Measurements from ENCODE around the gene KLHL41.

DNA sequence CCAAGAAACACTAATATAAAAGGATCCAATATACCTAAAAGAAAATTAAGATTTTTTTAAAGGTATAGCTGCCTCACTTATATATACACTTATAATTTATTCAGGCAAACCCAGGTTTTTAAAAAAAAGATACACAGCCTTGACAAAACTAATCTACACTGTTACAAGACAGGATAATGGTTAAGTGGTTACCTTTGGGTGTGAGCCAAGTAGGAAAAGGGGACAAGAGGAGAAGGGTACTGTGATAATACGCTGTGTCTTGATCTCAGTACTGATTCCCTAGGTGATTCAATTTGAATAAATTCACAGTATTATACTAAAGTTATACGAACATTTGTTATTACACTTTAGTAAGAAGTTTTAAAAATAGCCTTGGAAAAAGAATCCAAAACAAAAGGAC is 30.6 kb downstream of the KLHL41 start:
- TF ChIP-seq POLR2A (IDR thresholded peaks at IDR 0.05; ENCODE audit: low read depth, low read length): no peak
- TF ChIP-seq, protein P1, sequence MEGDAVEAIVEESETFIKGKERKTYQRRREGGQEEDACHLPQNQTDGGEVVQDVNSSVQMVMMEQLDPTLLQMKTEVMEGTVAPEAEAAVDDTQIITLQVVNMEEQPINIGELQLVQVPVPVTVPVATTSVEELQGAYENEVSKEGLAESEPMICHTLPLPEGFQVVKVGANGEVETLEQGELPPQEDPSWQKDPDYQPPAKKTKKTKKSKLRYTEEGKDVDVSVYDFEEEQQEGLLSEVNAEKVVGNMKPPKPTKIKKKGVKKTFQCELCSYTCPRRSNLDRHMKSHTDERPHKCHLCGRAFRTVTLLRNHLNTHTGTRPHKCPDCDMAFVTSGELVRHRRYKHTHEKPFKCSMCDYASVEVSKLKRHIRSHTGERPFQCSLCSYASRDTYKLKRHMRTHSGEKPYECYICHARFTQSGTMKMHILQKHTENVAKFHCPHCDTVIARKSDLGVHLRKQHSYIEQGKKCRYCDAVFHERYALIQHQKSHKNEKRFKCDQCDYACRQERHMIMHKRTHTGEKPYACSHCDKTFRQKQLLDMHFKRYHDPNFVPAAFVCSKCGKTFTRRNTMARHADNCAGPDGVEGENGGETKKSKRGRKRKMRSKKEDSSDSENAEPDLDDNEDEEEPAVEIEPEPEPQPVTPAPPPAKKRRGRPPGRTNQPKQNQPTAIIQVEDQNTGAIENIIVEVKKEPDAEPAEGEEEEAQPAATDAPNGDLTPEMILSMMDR (IDR thresholded peaks at IDR 0.05 in 2 of 3, conservative IDR thresholded peaks at IDR 0.05 in 1 of 3; ENCODE audit: control insufficient read depth in 2 of 3, extremely low read depth in 1 of 3, insufficient read depth in 1 of 3, low read depth in 3 of 3, low read length in 3 of 3): no peak
- TF ChIP-seq, protein P2, sequence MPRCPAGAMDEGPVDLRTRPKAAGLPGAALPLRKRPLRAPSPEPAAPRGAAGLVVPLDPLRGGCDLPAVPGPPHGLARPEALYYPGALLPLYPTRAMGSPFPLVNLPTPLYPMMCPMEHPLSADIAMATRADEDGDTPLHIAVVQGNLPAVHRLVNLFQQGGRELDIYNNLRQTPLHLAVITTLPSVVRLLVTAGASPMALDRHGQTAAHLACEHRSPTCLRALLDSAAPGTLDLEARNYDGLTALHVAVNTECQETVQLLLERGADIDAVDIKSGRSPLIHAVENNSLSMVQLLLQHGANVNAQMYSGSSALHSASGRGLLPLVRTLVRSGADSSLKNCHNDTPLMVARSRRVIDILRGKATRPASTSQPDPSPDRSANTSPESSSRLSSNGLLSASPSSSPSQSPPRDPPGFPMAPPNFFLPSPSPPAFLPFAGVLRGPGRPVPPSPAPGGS (IDR thresholded peaks at IDR 0.05; ENCODE audit: borderline replicate concordance, insufficient read depth, low read depth, low read length, poor library complexity, severe bottlenecking): no peak
- TF ChIP-seq, protein P3, sequence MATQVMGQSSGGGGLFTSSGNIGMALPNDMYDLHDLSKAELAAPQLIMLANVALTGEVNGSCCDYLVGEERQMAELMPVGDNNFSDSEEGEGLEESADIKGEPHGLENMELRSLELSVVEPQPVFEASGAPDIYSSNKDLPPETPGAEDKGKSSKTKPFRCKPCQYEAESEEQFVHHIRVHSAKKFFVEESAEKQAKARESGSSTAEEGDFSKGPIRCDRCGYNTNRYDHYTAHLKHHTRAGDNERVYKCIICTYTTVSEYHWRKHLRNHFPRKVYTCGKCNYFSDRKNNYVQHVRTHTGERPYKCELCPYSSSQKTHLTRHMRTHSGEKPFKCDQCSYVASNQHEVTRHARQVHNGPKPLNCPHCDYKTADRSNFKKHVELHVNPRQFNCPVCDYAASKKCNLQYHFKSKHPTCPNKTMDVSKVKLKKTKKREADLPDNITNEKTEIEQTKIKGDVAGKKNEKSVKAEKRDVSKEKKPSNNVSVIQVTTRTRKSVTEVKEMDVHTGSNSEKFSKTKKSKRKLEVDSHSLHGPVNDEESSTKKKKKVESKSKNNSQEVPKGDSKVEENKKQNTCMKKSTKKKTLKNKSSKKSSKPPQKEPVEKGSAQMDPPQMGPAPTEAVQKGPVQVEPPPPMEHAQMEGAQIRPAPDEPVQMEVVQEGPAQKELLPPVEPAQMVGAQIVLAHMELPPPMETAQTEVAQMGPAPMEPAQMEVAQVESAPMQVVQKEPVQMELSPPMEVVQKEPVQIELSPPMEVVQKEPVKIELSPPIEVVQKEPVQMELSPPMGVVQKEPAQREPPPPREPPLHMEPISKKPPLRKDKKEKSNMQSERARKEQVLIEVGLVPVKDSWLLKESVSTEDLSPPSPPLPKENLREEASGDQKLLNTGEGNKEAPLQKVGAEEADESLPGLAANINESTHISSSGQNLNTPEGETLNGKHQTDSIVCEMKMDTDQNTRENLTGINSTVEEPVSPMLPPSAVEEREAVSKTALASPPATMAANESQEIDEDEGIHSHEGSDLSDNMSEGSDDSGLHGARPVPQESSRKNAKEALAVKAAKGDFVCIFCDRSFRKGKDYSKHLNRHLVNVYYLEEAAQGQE (IDR thresholded peaks at IDR 0.05; ENCODE audit: low read depth, low read length): no peak
- TF ChIP-seq RAD51 (IDR thresholded peaks at IDR 0.05): no peak
- no peak for TF ChIP-seq EZH2 (IDR thresholded peaks at IDR 0.05; ENCODE audit: borderline replicate concordance, control insufficient read depth, low read depth, low read length)
- TF ChIP-seq EP300 (IDR thresholded peaks at IDR 0.05; ENCODE audit: borderline replicate concordance in 1 of 2, control insufficient read depth in 1 of 2, low read depth in 2 of 2, low read length in 2 of 2): no peak
- no peak for TF ChIP-seq HCFC1 (IDR thresholded peaks at IDR 0.05; ENCODE audit: low read length)
- no peak for TF ChIP-seq RB1 (IDR thresholded peaks at IDR 0.05; ENCODE audit: borderline replicate concordance)
- TF ChIP-seq CEBPB (IDR thresholded peaks at IDR 0.05; ENCODE audit: borderline replicate concordance in 1 of 2, low read depth in 2 of 2, low read length in 2 of 2): no peak
- no peak for TF ChIP-seq RCOR1 (conservative IDR thresholded peaks at IDR 0.05; ENCODE audit: low read depth, low read length)
- TF ChIP-seq POLR2AphosphoS5 (IDR thresholded peaks at IDR 0.05; ENCODE audit: low read length): no peak
- TF ChIP-seq SUZ12 (IDR thresholded peaks at IDR 0.05; ENCODE audit: unreplicated experiment): no peak
- TF ChIP-seq, protein P4, sequence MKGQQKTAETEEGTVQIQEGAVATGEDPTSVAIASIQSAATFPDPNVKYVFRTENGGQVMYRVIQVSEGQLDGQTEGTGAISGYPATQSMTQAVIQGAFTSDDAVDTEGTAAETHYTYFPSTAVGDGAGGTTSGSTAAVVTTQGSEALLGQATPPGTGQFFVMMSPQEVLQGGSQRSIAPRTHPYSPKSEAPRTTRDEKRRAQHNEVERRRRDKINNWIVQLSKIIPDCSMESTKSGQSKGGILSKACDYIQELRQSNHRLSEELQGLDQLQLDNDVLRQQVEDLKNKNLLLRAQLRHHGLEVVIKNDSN (IDR thresholded peaks at IDR 0.05; ENCODE audit: borderline replicate concordance, extremely low read length, insufficient read depth, low read depth, low read length): no peak

Measured in GM12878 (cell line).